ENCODE results near the gene PSMB5. TPM values are rescaled to one million over a fixed set of nuclear protein-coding genes. Genes with fewer than 3 reads are reported as not detected.

PSMB5 gene
- total RNA-seq, 1 experiment from 2014 or later: 172 TPM

DNA sequence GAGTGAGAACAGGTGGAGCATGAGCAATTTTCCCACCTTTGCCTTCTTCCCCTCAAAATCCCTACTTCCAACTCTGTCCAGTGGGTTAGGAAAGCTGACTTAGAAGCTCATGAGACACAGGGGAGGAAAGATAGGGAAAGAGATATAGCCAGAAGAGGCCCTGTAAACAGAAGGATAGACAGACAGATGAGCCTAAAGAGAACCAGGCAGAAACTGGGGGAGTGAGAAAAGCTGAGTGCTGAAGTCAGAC, 57.3 kb downstream of the PSMB5 start:
- ChIA-PET CTCF (interaction anchor here (0.6 to 3.6 kb wide), 10 partner anchors 9 to 91 kb away, joined by 3 to 36 read pairs (median 7); partner anchors contain the start of genes HAUS4 and PRMT5), POLR2A (interaction anchor here (0.5 to 2.4 kb wide), 14 partner anchors 9 to 1132 kb away, joined by 3 to 25 read pairs (median 5); partner anchors contain the start of genes ACIN1, C14orf119, CDH24 and HAUS4)
- Mint-ChIP-seq H3K4me3 (ENCODE audit: unreplicated experiment) (no peak overlapping the region), H3K4me1 (ENCODE audit: low read depth, unreplicated experiment) (peaks cover 46% of the 10 kb centered on the region), H3K27me3 (ENCODE audit: insufficient read depth, unreplicated experiment) (no peaks in the 10 kb centered on the region), H3K27ac (ENCODE audit: unreplicated experiment) (peak overlapping the region; percentile 88), H3K36me3 (ENCODE audit: insufficient read depth, unreplicated experiment) (peaks cover 87% of the 10 kb centered on the region), H3K9me3 (ENCODE audit: unreplicated experiment) (no peaks in the 10 kb centered on the region)
- Histone ChIP-seq H3K4me3 (ENCODE audit: low read depth, low read length) (no peak overlapping the region), H3K9me3 (no peaks in the 10 kb centered on the region), H3K4me1 (peaks cover 58% of the 10 kb centered on the region), H3K27me3 (replicated peaks; ENCODE audit: control insufficient read depth, insufficient read depth, low read length) (no peaks in the 10 kb centered on the region), H3K36me3 (ENCODE audit: control insufficient read depth, insufficient read depth, low read length) (peaks cover 11% of the 10 kb centered on the region)
- no TSS peak for BruUV-seq (replicated peaks)
- intact Hi-C loops (cut with micrococcal nuclease; ENCODE audit: unreplicated experiment): loop anchor here (2.0 to 5.0 kb wide), 4 partner anchors 21 to 415 kb away; partner anchors contain the start of genes HAUS4 and PRMT5
- no peak for DNase-seq
- TF ChIP-seq, protein P1, sequence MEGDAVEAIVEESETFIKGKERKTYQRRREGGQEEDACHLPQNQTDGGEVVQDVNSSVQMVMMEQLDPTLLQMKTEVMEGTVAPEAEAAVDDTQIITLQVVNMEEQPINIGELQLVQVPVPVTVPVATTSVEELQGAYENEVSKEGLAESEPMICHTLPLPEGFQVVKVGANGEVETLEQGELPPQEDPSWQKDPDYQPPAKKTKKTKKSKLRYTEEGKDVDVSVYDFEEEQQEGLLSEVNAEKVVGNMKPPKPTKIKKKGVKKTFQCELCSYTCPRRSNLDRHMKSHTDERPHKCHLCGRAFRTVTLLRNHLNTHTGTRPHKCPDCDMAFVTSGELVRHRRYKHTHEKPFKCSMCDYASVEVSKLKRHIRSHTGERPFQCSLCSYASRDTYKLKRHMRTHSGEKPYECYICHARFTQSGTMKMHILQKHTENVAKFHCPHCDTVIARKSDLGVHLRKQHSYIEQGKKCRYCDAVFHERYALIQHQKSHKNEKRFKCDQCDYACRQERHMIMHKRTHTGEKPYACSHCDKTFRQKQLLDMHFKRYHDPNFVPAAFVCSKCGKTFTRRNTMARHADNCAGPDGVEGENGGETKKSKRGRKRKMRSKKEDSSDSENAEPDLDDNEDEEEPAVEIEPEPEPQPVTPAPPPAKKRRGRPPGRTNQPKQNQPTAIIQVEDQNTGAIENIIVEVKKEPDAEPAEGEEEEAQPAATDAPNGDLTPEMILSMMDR (IDR thresholded peaks at IDR 0.05; ENCODE audit: insufficient read depth in 1 of 2, low read depth in 1 of 2, low read length in 1 of 2, severe bottlenecking in 1 of 2, unreplicated experiment in 1 of 2): no peak

DNA sequence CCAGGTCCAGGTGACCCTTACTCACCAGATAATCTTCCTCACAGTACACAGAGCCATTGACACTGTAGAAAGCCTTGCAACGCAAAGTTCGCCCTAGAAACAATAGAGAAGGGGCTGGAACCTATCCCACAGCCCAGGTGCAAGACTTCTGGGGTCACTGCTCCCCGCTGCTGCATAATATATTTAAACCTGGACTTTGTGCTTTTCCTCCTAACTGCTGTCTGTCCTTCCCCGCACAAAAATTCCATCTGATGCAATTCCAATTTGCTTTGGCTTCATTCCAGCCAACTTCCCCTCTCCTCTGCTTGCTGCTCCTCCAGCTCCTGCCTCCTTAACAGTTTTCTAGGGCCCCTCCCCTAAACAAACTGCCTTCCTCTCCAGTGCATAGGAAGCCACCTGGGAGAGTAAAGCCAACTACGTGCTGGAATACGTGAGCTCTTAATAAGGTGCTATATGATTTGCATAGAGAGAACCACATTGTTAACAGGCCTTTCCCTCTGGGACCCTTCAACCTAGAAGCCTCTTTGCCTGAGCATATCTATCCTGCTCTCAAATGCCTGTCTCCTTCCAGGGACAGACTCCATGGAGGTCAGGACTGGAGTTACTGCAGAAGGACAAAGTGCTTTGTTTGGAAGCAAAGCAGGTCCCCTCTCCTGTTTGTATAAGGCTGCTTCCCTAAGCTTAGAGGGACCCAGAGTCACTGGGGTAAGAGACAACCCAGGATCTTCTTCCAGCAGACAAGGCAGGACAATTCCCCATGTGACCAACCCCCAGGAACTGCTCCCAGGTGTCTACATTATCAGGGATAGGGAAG, 57.9 kb downstream of the PSMB5 start:
- no peaks in the 10 kb centered on the region for H3K27me3 Mint-ChIP-seq (ENCODE audit: insufficient read depth, unreplicated experiment)
- intact Hi-C loops (cut with micrococcal nuclease; ENCODE audit: unreplicated experiment): loop anchor here (2.0 to 5.0 kb wide), 4 partner anchors 20 to 415 kb away; partner anchors contain the start of genes HAUS4 and PRMT5
- no peak overlapping the region for H3K4me3 ChIP-seq (ENCODE audit: low read depth, low read length)
- ChIA-PET CTCF (interaction anchor here (0.6 to 3.6 kb wide), 12 partner anchors 9 to 113 kb away, joined by 4 to 36 read pairs (median 7); partner anchors contain the start of genes CDH24, HAUS4 and PRMT5), POLR2A (interaction anchor here (0.5 to 2.4 kb wide), 14 partner anchors 9 to 158 kb away, joined by 3 to 25 read pairs (median 6); partner anchors contain the start of genes ACIN1, C14orf119, CDH24 and HAUS4)
- H3K4me1 ChIP-seq: peaks cover 58% of the 10 kb centered on the region
- H3K27me3 ChIP-seq (replicated peaks; ENCODE audit: control insufficient read depth, insufficient read depth, low read length): no peaks in the 10 kb centered on the region
- BruUV-seq (replicated peaks): no TSS peak
- no peaks in the 10 kb centered on the region for H3K9me3 ChIP-seq
- H3K27ac Mint-ChIP-seq (ENCODE audit: unreplicated experiment): peak overlapping the region; percentile 88
- no peak overlapping the region for H3K4me3 Mint-ChIP-seq (ENCODE audit: unreplicated experiment)
- H3K9me3 Mint-ChIP-seq (ENCODE audit: unreplicated experiment): no peaks in the 10 kb centered on the region
- peaks cover 11% of the 10 kb centered on the region for H3K36me3 ChIP-seq (ENCODE audit: control insufficient read depth, insufficient read depth, low read length)
- H3K4me1 Mint-ChIP-seq (ENCODE audit: low read depth, unreplicated experiment): peaks cover 51% of the 10 kb centered on the region
- TF ChIP-seq, protein P1 (IDR thresholded peaks at IDR 0.05; ENCODE audit: insufficient read depth in 1 of 2, low read depth in 1 of 2, low read length in 1 of 2, severe bottlenecking in 1 of 2, unreplicated experiment in 1 of 2): no peak
- peaks cover 93% of the 10 kb centered on the region for H3K36me3 Mint-ChIP-seq (ENCODE audit: insufficient read depth, unreplicated experiment)
- peak; percentile 79 to 86 for DNase-seq

Other genes starting within 250 kb of the PSMB5 start
- 380 and 443 TPM in 2 replicates for gene SLC7A7, start 219.5 kb downstream of the PSMB5 start, total RNA-seq (2022)
- 149 TPM in 2 replicates for gene MRPL52, start 205.0 kb downstream of the PSMB5 start, total RNA-seq (2022)
- 57.2 and 62.9 TPM in 2 replicates for gene MMP14, start 198.3 kb downstream of the PSMB5 start, total RNA-seq (2022)
- gene LRP10, start 163.2 kb downstream of the PSMB5 start, total RNA-seq (2022): 29.6 and 34.0 TPM in 2 replicates
- 0.41 and 0.44 TPM in 2 replicates for gene REM2, start 151.7 kb downstream of the PSMB5 start, total RNA-seq (2022)
- gene RBM23, start 115.8 kb downstream of the PSMB5 start, total RNA-seq (2022): 67.0 and 70.0 TPM in 2 replicates
- 107 and 111 TPM in 2 replicates for gene PRMT5, start 105.5 kb downstream of the PSMB5 start, total RNA-seq (2022)
- 67.7 and 70.7 TPM in 2 replicates for gene HAUS4, start 77.8 kb downstream of the PSMB5 start, total RNA-seq (2022)
- gene AJUBA, start 52.3 kb downstream of the PSMB5 start, total RNA-seq (2022): 184 and 211 TPM in 2 replicates
- gene C14orf93, start 24.8 kb downstream of the PSMB5 start, total RNA-seq (2022): 7.2 and 7.8 TPM in 2 replicates
- not detected in 2 replicates for gene PSMB11, start 7.3 kb upstream of the PSMB5 start, total RNA-seq (2022)
- 7.9 TPM in 2 replicates for gene CDH24, start 22.6 kb upstream of the PSMB5 start, total RNA-seq (2022)
- gene ACIN1, start 60.2 kb upstream of the PSMB5 start, total RNA-seq (2022): 193 and 201 TPM in 2 replicates
- gene C14orf119, start 60.6 kb upstream of the PSMB5 start, total RNA-seq (2022): 46.3 and 52.0 TPM in 2 replicates
- not detected in 2 replicates for gene CIROP, start 70.1 kb upstream of the PSMB5 start, total RNA-seq (2022)
- gene CEBPE, start 84.4 kb upstream of the PSMB5 start, total RNA-seq (2022): not detected in 2 replicates
- 26.9 and 28.9 TPM in 2 replicates for gene SLC7A8, start 148.8 kb upstream of the PSMB5 start, total RNA-seq (2022)
- gene RNF212B, start 203.0 kb upstream of the PSMB5 start, total RNA-seq (2022): not detected in 2 replicates